Measurements from ENCODE around the gene BHMT2.
A peak's percentile ranks its signal among the peaks of the same experiment; 100 is the strongest.

Gene BHMT2, protein sequence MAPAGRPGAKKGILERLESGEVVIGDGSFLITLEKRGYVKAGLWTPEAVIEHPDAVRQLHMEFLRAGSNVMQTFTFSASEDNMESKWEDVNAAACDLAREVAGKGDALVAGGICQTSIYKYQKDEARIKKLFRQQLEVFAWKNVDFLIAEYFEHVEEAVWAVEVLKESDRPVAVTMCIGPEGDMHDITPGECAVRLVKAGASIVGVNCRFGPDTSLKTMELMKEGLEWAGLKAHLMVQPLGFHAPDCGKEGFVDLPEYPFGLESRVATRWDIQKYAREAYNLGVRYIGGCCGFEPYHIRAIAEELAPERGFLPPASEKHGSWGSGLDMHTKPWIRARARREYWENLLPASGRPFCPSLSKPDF

GRCh38 chr5:79069488-79070349, at the start of gene BHMT2, which contains the start of gene DMGDH:
BHMT2 (plus strand) TSS chr5:79069767; CDS start chr5:79069783, 16 bp downstream.
DMGDH (minus strand) TSS chr5:79069674; CDS start chr5:79069620, 54 bp downstream.
- no peak for DNase-seq

- peak; percentile 47 for DNase-seq
Measured at GRCh38 chr5:79020861-79021561, 48.6 kb upstream of the BHMT2 start.

DNA sequence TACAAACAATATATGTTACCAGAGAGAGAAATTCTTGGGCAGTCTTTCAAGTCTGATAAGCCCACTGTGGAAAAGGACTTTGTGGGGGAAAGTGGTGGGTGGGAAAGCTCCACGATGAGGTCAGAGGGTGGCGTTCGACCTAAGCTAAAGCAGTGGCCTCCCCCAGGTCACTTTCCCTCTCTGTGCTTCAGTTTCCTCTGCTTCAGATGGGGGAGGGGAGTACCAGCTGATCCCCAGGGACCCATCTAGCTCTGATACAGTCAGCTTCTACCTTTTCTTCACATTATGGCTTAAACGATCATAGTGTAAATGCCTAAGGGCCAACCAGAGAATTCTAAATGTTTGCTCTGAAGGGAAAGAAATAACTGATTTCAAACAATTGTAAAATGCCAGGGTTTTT, 47.8 kb upstream of the BHMT2 start:
- DNase-seq, result no peak

DNA sequence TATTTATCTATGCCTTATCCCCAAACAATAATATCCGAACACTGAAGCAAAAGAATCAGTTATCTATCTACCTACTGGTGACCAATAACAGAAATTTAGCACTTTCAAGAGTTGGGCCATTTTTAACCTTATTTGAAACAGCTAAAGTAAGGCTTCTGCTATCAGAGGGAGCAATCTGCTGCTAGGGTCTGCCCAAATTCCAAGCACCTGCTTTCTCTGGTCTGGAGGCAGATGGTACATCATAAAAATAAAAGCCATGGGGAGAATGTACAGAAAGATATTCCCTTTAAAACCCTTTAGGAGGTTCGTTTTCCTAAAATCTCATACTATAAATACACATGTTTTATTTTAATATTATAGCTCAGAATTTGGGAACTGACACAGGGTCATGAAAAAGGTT, 46.8 kb upstream of the BHMT2 start:
- DNase-seq, result no peak

GRCh38 chr5:79023348-79023747, 46.2 kb upstream of the BHMT2 start:
- no peak for DNase-seq

- no peak for DNase-seq
Measured at GRCh38 chr5:79023947-79024346, 45.6 kb upstream of the BHMT2 start.

GRCh38 chr5:79025054-79025472, 44.5 kb upstream of the BHMT2 start:
- peak; percentile 39 for DNase-seq

DNA sequence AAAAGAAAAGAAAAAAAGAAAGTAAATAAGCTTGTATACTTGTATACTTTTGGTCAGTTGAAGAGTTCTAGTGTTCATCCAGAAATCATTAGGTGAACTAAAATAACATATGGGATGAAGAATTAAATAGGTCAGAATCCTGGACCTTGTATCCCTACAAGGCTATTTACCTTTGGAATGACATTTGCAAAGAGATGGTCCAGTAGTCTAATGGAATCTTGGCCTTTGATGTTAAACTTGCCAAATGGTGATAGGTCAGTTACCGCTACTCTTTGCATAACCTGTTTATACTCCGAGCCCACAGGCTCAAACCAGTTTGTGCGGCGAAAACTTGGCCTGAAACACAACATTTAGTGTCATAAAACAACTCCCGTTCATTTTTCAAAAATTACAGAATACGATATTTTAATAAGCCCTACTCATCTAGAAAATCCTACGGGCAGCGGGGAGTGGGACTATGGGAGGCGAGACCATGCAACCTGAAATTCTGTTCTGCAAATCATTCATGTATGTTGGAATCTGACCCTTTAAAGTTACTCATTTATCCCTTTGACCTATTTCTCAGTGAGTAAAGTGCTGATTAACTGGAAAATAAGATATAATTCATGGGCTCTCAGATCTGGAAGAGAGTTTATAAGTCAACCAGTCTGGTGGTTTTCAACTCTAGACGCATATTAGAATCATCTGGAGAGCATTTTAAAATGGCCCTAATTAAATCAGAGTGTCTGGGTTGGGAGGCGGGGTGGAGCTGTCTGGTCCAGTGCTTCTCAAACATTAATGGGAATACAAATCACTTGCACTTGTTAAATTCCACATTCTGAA, 38.7 kb upstream of the BHMT2 start:
- no peak for DNase-seq

DNA sequence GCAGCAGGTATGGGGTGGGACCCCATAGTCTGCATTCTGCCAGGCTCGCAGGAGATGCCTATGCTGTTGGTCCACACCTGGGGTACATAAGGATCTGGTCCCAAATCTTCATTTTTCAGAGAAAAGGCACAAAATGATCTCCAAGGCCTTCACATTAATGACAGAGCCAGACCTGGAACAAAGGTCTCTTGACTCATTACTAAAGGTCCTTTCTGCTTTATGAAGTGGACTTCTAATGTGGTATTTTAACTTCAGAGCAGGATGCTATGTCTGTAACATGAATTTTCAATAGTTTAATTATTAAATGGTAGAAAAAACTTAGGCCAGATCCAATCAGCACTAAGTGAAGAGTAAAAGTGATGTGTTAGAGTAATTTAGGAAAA, 38.1 kb upstream of the BHMT2 start:
- no peak for DNase-seq

GRCh38 chr5:79032031-79032695, 37.4 kb upstream of the BHMT2 start:
- no peak for DNase-seq

- no peak for DNase-seq
Measured at GRCh38 chr5:79032782-79033181, 36.8 kb upstream of the BHMT2 start.

DNA sequence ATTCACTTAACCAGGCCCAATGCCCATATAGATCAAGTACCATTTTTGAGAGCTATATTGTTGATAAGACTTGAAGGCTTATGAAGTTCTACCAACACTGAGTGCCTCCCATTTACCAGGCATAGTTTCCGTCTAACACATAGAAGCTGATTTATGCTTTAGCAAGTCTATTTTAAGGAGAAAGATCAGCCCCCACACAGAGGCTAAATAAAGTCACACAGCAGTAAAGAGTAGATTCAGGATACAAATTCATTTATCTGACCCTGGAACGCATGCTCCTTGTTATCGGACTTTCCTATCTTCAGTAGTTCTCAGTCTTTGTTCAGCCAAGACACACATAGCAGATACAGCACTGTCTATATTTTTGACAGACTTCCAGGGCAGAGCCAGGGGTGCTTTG, 34.3 kb upstream of the BHMT2 start:
- DNase-seq, result no peak

DNA sequence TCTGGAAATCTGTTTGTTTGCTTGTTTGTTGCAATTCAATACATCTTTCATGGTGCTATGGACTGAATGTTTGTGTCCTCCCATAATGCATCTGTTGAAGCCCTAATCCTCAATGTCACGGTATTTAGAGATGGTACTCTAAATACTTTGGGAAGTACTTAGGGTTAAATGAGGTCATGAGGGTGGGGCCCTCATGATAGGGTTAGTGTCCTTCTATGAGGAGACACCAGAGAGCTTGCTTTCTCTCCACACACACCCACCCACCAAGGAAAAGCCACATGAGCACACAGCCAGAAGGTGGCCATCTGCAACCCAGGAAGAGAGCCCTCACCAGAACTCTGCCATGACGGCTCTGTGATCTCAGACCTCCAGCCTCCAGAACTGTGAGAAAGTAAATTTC, 32.8 kb upstream of the BHMT2 start:
- DNase-seq, result no peak

DNA sequence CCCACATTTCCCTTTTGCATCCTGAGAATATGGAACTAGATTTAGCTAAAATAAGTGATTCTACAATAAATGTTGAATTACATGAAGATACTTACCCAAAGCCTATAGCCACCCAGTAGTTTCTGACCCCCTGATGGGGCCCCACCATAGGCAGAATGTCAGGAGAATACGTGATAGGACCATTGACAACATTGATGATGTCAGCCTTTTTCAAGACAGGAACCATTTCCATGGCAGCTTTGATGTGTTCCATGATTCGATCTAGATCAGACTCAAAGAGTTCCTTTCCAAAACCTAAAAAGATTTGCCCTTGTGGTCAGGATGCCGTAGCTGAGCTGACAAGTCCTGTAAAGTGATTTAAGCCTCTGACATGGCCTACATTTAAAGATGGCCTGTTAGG, 27.4 kb upstream of the BHMT2 start:
- no peak for DNase-seq

- no peak for DNase-seq
Measured at GRCh38 chr5:79047199-79047598, 22.4 kb upstream of the BHMT2 start.

DNA sequence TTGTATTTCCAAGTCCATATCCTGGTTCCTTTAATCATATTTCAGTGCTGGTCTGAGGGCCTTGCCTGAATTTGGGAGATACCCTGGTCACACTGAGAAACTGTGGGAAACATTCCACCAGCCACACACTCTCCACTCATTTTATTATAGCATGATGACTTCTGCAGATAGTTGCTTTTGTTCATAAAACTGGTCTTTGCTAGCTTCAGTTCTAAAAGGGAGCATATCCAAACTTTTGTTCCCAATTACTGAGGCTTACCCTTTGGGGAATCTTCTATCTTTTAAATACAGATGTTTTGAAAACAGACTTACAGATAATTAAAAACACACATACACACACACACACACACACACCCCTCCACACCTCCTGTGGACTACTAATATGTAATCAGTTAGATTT, 21.1 kb upstream of the BHMT2 start:
- no peak for DNase-seq

GRCh38 chr5:79050498-79050897, 19.1 kb upstream of the BHMT2 start:
- DNase-seq, result no peak

DNA sequence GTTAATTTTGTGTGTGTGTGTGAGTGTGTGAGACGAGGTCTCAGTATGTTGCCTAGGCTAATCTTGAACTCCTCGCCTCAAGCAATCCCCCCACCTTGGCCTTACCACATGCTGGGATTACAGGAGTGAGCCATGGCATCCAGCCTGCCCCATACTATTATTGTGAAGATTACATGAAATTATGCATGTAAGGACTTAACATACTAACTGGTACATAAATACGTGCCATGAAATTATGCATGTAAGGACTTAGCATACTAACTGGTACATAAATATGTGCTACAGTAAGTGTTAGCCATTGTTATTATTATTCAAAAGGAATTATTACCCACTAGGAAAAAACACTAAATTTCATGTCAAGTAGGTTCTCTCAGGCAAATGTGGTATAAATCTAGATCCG, 16.2 kb upstream of the BHMT2 start:
- no peak for DNase-seq

GRCh38 chr5:79055017-79055416, 14.6 kb upstream of the BHMT2 start:
- no peak for DNase-seq

- no peak for DNase-seq
Measured at GRCh38 chr5:79056847-79057246, 12.7 kb upstream of the BHMT2 start.

DNA sequence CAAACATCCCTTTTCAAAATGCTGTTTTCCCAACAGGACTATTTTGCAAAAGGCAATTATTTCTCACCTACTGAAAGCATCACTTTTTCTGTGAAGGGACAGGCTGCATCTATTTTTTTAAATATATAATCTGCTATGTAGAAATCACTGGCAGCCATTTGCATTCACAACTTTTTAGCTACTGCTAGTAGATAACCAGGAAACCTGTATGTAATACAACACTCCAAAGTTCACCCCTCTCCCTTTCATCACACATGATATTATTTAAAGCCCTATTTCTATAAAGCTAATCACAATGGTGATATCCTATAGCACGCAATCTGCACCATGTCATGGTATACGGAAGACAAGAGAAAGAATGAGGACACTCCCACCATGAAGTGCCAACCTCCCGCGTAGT, 9.9 kb upstream of the BHMT2 start:
- DNase-seq, result no peak

DNA sequence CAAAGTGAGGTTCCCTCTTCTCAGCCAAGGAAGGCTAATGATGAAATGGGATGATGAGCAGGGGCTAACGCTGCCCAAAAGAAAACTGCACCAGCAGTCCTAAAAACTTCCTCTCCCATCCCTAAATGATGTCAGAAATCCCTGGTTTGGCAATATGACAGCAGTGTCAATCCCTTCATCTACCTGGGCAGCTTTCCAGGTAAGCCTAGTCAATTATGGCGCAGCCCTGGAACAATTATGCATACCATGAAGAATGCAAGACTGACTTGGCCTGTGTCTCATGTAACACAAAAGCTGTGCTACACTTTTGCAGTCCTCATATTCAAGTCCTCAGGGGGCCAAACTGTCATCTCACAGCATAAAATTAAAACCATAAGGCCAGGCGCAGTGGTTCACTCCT, 7.1 kb upstream of the BHMT2 start:
- DNase-seq, result no peak
